Tibial nerve (tissue), 4 donors: Measurements from ENCODE around the gene PRDM5. TPM values are rescaled to one million over a fixed set of nuclear protein-coding genes. Genes with fewer than 3 reads are reported as not detected.

ENCODE experiments used
- DNase-seq, 2 donors: peaks; one replicate each; pipeline ENCODE4 v3.0.0-alpha.2; 2019; ENCODE audit warnings: low spot score in 2 of 2
- H3K27ac ChIP-seq, 4 donors: fragments of 200-600 bp; sonication (generic) in 3 of 4; one replicate each; pipeline ENCODE4 v1.5.1; 2017 to 2019; ENCODE audit warnings: mild to moderate bottlenecking in 1 of 4
- H3K27me3 ChIP-seq, 2 donors: fragments of 200-600 bp; sonication (generic) in 1 of 2; one replicate each; pipeline versions ENCODE4 v1.5.1 to v1.6.0; 2017 to 2019
- H3K36me3 ChIP-seq, 3 donors: fragments of 200-600 bp; sonication (generic); one replicate each; pipeline ENCODE4 v1.5.1; 2018 to 2019
- H3K4me1 ChIP-seq, 4 donors: fragments of 200-600 bp; sonication (generic) in 3 of 4; one replicate each; pipeline ENCODE4 v1.5.1; 2017 to 2019
- H3K4me3 ChIP-seq, 4 donors: fragments of 200-600 bp; sonication (generic) in 3 of 4; one replicate each; pipeline ENCODE4 v1.5.1; 2017 to 2019; ENCODE audit warnings: mild to moderate bottlenecking in 1 of 4, moderate library complexity in 1 of 4
- H3K9me3 ChIP-seq, 4 donors: fragments of 200-600 bp; sonication (generic) in 3 of 4; one replicate each; pipeline ENCODE4 v1.5.1; 2017 to 2019
- EP300 ChIP-seq, 2 donors: sonication (generic); formaldehyde crosslinking; IDR thresholded peaks; one replicate each; pipeline ENCODE4 v1.6.1; 2017; ENCODE audit warnings: antibody characterized with exemption in 2 of 2, mild to moderate bottlenecking in 1 of 2
- POLR2A ChIP-seq, 2 donors: fragments of 450-650 bp; IDR thresholded peaks; one replicate each; pipeline ENCODE4 v1.6.1; 2017; ENCODE audit warnings: antibody characterized with exemption in 2 of 2, mild to moderate bottlenecking in 2 of 2, moderate library complexity in 2 of 2
- WGBS, 2 donors: methylation state at CpG; one replicate each; pipeline ENCODE4 v1.1.5; 2018; 5-methylcytosine and 5-hydroxymethylcytosine counted together
- total RNA-seq, 4 donors: library from RNA; depleted of rRNA; stranded (reverse); fragments of >200 nt; gene quantifications; one replicate each; pipeline ENCODE4 v1.1.0, GENCODE V29; 2016
- TF ChIP-seq, protein P1 (sequence below), 5 experiments: fragments of 200-600 bp in 3 of 5; fragments of 450-650 bp in 2 of 5; sonication (generic) in 3 of 5; IDR thresholded peaks; one replicate each; pipeline ENCODE4 v1.5.1; 2016 to 2019; ENCODE audit warnings: antibody characterized with exemption in 5 of 5, mild to moderate bottlenecking in 3 of 5, moderate library complexity in 2 of 5

The PRDM5 gene
- total RNA-seq, 4 donors from 2014 or later, result 18.9 to 46.3 (median 31.1) TPM

DNA sequence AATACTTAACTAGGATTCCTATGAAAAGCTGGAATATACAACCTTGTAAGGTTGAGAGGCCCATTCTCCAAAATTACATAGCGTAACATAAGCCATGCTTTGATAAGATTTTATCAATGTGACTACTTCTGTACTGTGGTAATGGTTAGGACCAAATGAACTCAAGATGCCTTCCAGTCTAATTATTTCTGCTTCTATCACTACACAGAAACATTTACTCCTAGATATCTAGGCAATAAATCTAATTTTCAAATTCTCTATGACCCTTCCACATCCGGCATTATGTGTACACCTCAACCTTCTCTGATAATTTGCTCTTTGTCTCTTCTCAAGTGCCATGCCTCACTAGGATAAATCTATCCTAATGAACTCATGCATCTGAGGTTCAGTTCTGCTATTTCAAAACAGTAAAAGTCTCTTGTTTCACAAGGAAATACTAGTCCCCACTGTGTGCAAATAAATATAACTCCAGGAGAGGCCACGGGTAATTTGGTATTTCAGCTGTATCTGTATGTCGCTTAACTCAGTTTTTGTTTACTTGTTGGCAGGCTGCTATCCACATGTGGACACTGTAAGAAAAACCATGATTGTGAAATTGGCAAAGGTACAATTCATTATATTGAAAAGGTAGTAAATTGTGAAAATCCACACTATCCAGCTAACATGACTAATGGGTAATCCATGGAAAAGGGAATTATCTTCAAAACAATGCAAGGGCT lies 93.3 kb downstream of the PRDM5 start:
- H3K4me1 ChIP-seq, result no peaks in the 10 kb centered on the region
- no peak overlapping the region for H3K4me3 ChIP-seq
- H3K9me3 ChIP-seq, result peaks cover 0 to 9% (median 0%) of the 10 kb centered on the region in 4 donors
- DNase-seq, result no peak
- H3K36me3 ChIP-seq, result peaks cover 0 to 9% (median 0%) of the 10 kb centered on the region in 3 donors
- TF ChIP-seq EP300 (IDR thresholded peaks at IDR 0.05), result no peak
- TF ChIP-seq, protein P1, sequence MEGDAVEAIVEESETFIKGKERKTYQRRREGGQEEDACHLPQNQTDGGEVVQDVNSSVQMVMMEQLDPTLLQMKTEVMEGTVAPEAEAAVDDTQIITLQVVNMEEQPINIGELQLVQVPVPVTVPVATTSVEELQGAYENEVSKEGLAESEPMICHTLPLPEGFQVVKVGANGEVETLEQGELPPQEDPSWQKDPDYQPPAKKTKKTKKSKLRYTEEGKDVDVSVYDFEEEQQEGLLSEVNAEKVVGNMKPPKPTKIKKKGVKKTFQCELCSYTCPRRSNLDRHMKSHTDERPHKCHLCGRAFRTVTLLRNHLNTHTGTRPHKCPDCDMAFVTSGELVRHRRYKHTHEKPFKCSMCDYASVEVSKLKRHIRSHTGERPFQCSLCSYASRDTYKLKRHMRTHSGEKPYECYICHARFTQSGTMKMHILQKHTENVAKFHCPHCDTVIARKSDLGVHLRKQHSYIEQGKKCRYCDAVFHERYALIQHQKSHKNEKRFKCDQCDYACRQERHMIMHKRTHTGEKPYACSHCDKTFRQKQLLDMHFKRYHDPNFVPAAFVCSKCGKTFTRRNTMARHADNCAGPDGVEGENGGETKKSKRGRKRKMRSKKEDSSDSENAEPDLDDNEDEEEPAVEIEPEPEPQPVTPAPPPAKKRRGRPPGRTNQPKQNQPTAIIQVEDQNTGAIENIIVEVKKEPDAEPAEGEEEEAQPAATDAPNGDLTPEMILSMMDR (IDR thresholded peaks at IDR 0.05), result no peak
- TF ChIP-seq POLR2A (IDR thresholded peaks at IDR 0.05), result no peak
- no peaks in the 10 kb centered on the region for H3K27me3 ChIP-seq
- WGBS, 2 donors, result 71 to 82% methylated on average over 4 of the region's 4 CpGs
- no peak overlapping the region for H3K27ac ChIP-seq

- Histone ChIP-seq H3K27me3 (no peaks in the 10 kb centered on the region), H3K36me3 (no peaks in the 10 kb centered on the region), H3K27ac (no peak overlapping the region), H3K4me1 (no peaks in the 10 kb centered on the region), H3K4me3 (no peak overlapping the region), H3K9me3 (no peaks in the 10 kb centered on the region)
- 93 to 96% methylated on average over 6 of the region's 6 CpGs for WGBS, 2 donors
- TF ChIP-seq EP300 (IDR thresholded peaks at IDR 0.05) (no peak), POLR2A (IDR thresholded peaks at IDR 0.05) (no peak)
- TF ChIP-seq, protein P1 (IDR thresholded peaks at IDR 0.05), result no peak
- no peak for DNase-seq
Measured at GRCh38 chr4:120826853-120827252, 95.7 kb downstream of the PRDM5 start.

- no peaks in the 10 kb centered on the region for H3K9me3 ChIP-seq
- H3K4me1 ChIP-seq, result no peaks in the 10 kb centered on the region
- TF ChIP-seq, protein P1 (IDR thresholded peaks at IDR 0.05), result no peak
- no peak for TF ChIP-seq POLR2A (IDR thresholded peaks at IDR 0.05)
- TF ChIP-seq EP300 (IDR thresholded peaks at IDR 0.05), result no peak
- H3K27me3 ChIP-seq, result no peaks in the 10 kb centered on the region
- 43 to 65% methylated on average over 1 of the region's 1 CpG for WGBS, 2 donors
- no peak for DNase-seq
- no peak overlapping the region for H3K4me3 ChIP-seq
- no peak overlapping the region for H3K27ac ChIP-seq
- H3K36me3 ChIP-seq, result no peaks in the 10 kb centered on the region
Measured at GRCh38 chr4:120826449-120826848, 96.1 kb downstream of the PRDM5 start.

DNA sequence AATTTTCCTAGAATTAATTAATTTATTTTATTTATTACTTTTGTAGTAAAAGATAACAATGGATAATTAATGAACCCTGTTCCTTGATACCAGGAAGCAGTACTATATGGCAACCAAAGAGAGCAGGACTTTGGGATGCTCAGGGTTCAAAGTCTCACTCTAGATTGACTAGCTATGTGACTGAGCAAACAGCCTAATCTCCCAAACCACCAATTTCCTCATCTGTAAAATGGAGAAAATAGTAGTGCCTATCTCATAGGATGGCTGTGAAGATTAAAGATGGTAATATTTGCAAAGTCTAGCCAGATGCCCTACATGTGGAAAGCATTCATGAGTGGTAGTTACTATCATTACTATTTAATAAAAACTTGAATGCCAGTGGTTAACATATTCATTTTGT lies 97.6 kb downstream of the PRDM5 start:
- Histone ChIP-seq H3K27ac (no peak overlapping the region), H3K36me3 (peaks cover 0 to 6% (median 0%) of the 10 kb centered on the region in 3 donors), H3K4me1 (no peaks in the 10 kb centered on the region), H3K4me3 (no peak overlapping the region), H3K9me3 (no peaks in the 10 kb centered on the region), H3K27me3 (no peaks in the 10 kb centered on the region)
- TF ChIP-seq EP300 (IDR thresholded peaks at IDR 0.05), result no peak
- TF ChIP-seq, protein P1 (IDR thresholded peaks at IDR 0.05), result no peak
- TF ChIP-seq POLR2A (IDR thresholded peaks at IDR 0.05), result no peak
- no peak for DNase-seq

DNA sequence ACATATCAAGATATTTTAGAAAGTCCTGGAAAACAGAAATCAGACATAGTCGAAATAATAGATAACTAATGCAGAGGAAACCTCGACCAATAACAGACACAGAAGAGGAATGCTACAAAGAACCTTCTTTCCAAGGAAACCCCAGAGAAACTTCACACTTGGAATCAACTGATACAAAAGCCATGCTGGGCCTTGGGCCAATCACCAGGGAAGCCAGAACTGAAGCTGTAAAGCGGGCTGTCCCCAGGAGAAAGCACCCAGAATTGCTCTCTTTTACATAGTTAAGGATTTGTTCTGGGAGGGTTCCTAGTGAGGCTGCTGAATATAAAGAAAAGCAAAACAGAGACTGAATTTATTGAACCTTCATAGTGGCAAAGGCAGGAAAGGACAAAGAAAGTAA lies 100.5 kb downstream of the PRDM5 start:
- no peak overlapping the region for H3K27ac ChIP-seq
- 54 to 56% methylated on average over 3 of the region's 3 CpGs for WGBS, 2 donors

More for the DNA sequence above, 100.5 kb downstream of the PRDM5 start:
- no peak overlapping the region for H3K4me3 ChIP-seq
- H3K9me3 ChIP-seq, result no peaks in the 10 kb centered on the region
- TF ChIP-seq, protein P1 (IDR thresholded peaks at IDR 0.05), result no peak
- no peak for TF ChIP-seq POLR2A (IDR thresholded peaks at IDR 0.05)
- TF ChIP-seq EP300 (IDR thresholded peaks at IDR 0.05), result no peak
- DNase-seq, result no peak
- peaks cover 0 to 6% (median 0%) of the 10 kb centered on the region in 3 donors for H3K36me3 ChIP-seq
- no peaks in the 10 kb centered on the region for H3K4me1 ChIP-seq
- H3K27me3 ChIP-seq, result no peaks in the 10 kb centered on the region
